ENCODE data around the gene BORCS6.

GRCh38 chr17:8154608-8155155, 35.3 kb downstream of the BORCS6 start:
- TF ChIP-seq POLR2A (IDR thresholded peaks at IDR 0.05; ENCODE audit: low read length) (peak; percentile 33), GATA1 (IDR thresholded peaks at IDR 0.05; ENCODE audit: low read depth, low read length) (no peak)

Measured in erythroblast (primary cell).